Neural progenitor cell (in vitro differentiated cells): ENCODE measurements around the gene INPP4A. TPM values are rescaled to one million over a fixed set of nuclear protein-coding genes. Genes with fewer than 3 reads are reported as not detected.

Experiments
- DNase-seq: peaks from one replicate; pipeline ENCODE4 v3.0.0-alpha.2; 2016; ENCODE audit warnings: low spot score
- H2AFZ ChIP-seq: fragments of 200-600 bp; sonication (generic); replicated peaks from 2 replicates; pipeline ENCODE4 v1.6.1; 2016; ENCODE audit warnings: antibody characterized with exemption
- H3F3A ChIP-seq: fragments of 200-600 bp; sonication (generic); 2 replicates; pipeline ENCODE4 v1.6.1; 2016; ENCODE audit warnings: antibody characterized with exemption, low read depth
- H3K27ac ChIP-seq: fragments of 200-600 bp; sonication (generic); 2 replicates; pipeline ENCODE4 v1.5.1; 2016; ENCODE audit warnings: mild to moderate bottlenecking
- H3K27me3 ChIP-seq: fragments of 200-600 bp; sonication (generic); 2 replicates; pipeline ENCODE4 v1.6.1; 2016; ENCODE audit warnings: mild to moderate bottlenecking, moderate library complexity
- H3K36me3 ChIP-seq: fragments of 200-600 bp; sonication (generic); 2 replicates; pipeline ENCODE4 v1.5.1; 2016
- H3K4me1 ChIP-seq: fragments of 200-600 bp; sonication (generic); 2 replicates; pipeline ENCODE4 v1.6.1; 2016; ENCODE audit warnings: mixed run types
- H3K4me2 ChIP-seq: fragments of 200-600 bp; sonication (generic); 2 replicates; pipeline ENCODE4 v1.6.1; 2016
- H3K4me3 ChIP-seq: fragments of 200-600 bp; sonication (generic); 2 replicates; pipeline ENCODE4 v1.5.1; 2016
- H3K79me2 ChIP-seq: fragments of 200-600 bp; sonication (generic); 2 replicates; pipeline ENCODE4 v1.6.1; 2016; ENCODE audit warnings: low read depth
- H3K9ac ChIP-seq: fragments of 200-600 bp; sonication (generic); 2 replicates; pipeline ENCODE4 v1.6.1; 2016
- H3K9me3 ChIP-seq: fragments of 200-600 bp; sonication (generic); 2 replicates; pipeline ENCODE4 v1.5.1; 2016; ENCODE audit warnings: low read depth
- H4K20me1 ChIP-seq: fragments of 200-600 bp; sonication (generic); 2 replicates; pipeline ENCODE4 v1.6.1; 2016; ENCODE audit warnings: low read depth
- H3K27ac Mint-ChIP-seq: 3 replicates; pipeline ENCODE4 v1.8.0; 2021; ENCODE audit warnings: mixed read lengths
- H3K27me3 Mint-ChIP-seq: 2 replicates; pipeline ENCODE4 v1.8.0; 2022; ENCODE audit warnings: low read depth, mild to moderate bottlenecking, inconsistent platforms, moderate library complexity, mixed read lengths; ENCODE audit not compliant: insufficient read depth
- H3K36me3 Mint-ChIP-seq: 3 replicates; pipeline ENCODE4 v1.8.0; 2021; ENCODE audit warnings: mixed read lengths
- H3K4me1 Mint-ChIP-seq: 3 replicates; pipeline ENCODE4 v1.8.0; 2021; ENCODE audit warnings: mixed read lengths
- H3K4me3 Mint-ChIP-seq: 3 replicates; pipeline ENCODE4 v1.8.0; 2021; ENCODE audit warnings: mild to moderate bottlenecking, moderate library complexity, mixed read lengths
- H3K9me3 Mint-ChIP-seq: 3 replicates; pipeline ENCODE4 v1.8.0; 2020; ENCODE audit warnings: mixed read lengths
- EZH2 ChIP-seq: fragments of 200-600 bp; sonication (generic); IDR thresholded peaks from 2 replicates; pipeline ENCODE4 v1.6.1; 2017; ENCODE audit warnings: antibody characterized with exemption, mild to moderate bottlenecking, moderate library complexity
- EZH2phosphoT487 ChIP-seq: fragments of 200-600 bp; sonication (generic); IDR thresholded peaks from 2 replicates; pipeline ENCODE4 v1.6.1; 2017; ENCODE audit warnings: antibody characterized with exemption
- total RNA-seq: library from RNA; depleted of rRNA; stranded (reverse); fragments of >200 nt; gene quantifications from 2 replicates; pipeline ENCODE4 v1.2.3, GENCODE V29; 2015; ENCODE audit warnings: low replicate concordance
- TF ChIP-seq, protein P1 (sequence below): fragments of 200-600 bp; sonication (generic); IDR thresholded peaks from 2 replicates; pipeline ENCODE4 v1.5.1; 2017; ENCODE audit warnings: antibody characterized with exemption, mild to moderate bottlenecking

Gene INPP4A
- total RNA-seq, 1 donor from 2014 or later = 35.1 TPM

DNA sequence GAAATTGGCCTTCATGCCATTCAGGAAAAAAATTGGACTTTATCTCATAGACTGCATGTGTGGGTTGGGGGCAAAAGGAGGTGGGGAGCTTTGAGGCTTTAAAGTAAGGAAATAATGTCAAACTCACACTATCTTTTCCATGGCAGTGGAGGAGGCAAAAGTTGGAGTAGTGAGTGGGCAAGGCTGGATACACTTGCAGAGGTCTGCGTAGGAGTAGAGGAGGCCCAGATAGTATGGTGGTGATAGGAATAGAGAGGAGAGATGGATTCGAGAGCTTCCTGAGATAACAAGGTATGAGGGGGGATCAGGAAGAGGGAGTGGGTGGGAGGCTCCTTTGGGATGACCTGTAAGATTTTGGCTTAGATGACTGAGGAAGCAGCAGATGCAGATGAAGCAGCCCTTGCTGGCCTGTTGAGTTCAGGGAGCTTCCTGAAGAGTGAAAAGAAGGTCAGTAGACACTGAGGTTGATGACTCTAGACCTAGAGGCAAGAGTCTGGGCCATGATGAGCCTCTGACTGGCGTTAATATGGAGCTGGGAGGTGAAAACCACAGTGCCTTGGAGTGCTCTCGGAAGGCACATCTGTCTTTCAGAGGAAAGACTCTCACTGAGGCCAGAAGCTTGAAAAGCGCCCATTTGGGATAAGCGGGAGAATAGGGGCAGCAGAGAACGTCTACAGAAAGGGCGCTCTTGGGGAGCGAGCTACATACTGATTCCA is 169.5 kb downstream of the INPP4A start:
- no peak overlapping the region for H3K9ac ChIP-seq
- no peaks in the 10 kb centered on the region for H3K9me3 ChIP-seq
- no peak overlapping the region for H3K27ac ChIP-seq
- no peak for TF ChIP-seq EZH2
- no peak for TF ChIP-seq EZH2phosphoT487
- TF ChIP-seq, protein P1, sequence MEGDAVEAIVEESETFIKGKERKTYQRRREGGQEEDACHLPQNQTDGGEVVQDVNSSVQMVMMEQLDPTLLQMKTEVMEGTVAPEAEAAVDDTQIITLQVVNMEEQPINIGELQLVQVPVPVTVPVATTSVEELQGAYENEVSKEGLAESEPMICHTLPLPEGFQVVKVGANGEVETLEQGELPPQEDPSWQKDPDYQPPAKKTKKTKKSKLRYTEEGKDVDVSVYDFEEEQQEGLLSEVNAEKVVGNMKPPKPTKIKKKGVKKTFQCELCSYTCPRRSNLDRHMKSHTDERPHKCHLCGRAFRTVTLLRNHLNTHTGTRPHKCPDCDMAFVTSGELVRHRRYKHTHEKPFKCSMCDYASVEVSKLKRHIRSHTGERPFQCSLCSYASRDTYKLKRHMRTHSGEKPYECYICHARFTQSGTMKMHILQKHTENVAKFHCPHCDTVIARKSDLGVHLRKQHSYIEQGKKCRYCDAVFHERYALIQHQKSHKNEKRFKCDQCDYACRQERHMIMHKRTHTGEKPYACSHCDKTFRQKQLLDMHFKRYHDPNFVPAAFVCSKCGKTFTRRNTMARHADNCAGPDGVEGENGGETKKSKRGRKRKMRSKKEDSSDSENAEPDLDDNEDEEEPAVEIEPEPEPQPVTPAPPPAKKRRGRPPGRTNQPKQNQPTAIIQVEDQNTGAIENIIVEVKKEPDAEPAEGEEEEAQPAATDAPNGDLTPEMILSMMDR = no peak
- no peak overlapping the region for H2AFZ ChIP-seq
- H3K4me3 Mint-ChIP-seq = no peak overlapping the region
- H3K4me1 Mint-ChIP-seq = peaks cover 18% of the 10 kb centered on the region
- H4K20me1 ChIP-seq = peaks cover 4% of the 10 kb centered on the region
- no peak overlapping the region for H3K4me2 ChIP-seq
- H3K27ac Mint-ChIP-seq = no peak overlapping the region
- H3K36me3 Mint-ChIP-seq = peaks cover 22% of the 10 kb centered on the region
- H3K4me1 ChIP-seq = peaks cover 6% of the 10 kb centered on the region
- DNase-seq = no peak
- no peaks in the 10 kb centered on the region for H3K27me3 ChIP-seq
- H3K9me3 Mint-ChIP-seq = no peaks in the 10 kb centered on the region
- no peaks in the 10 kb centered on the region for H3F3A ChIP-seq
- H3K4me3 ChIP-seq = no peak overlapping the region
- no peaks in the 10 kb centered on the region for H3K27me3 Mint-ChIP-seq
- peaks cover 10% of the 10 kb centered on the region for H3K36me3 ChIP-seq
- peaks cover 24% of the 10 kb centered on the region for H3K79me2 ChIP-seq

GRCh38 chr2:98615481-98615880 is 170.8 kb downstream of the INPP4A start:
- Mint-ChIP-seq H3K27me3 (no peaks in the 10 kb centered on the region), H3K27ac (no peak overlapping the region), H3K4me1 (peaks cover 7% of the 10 kb centered on the region), H3K9me3 (no peaks in the 10 kb centered on the region), H3K36me3 (peaks cover 22% of the 10 kb centered on the region), H3K4me3 (no peak overlapping the region)
- Histone ChIP-seq H3K9ac (no peak overlapping the region), H3K4me1 (no peaks in the 10 kb centered on the region), H3K79me2 (peaks cover 11% of the 10 kb centered on the region), H3K9me3 (no peaks in the 10 kb centered on the region), H2AFZ (no peak overlapping the region), H4K20me1 (peaks cover 4% of the 10 kb centered on the region), H3K27me3 (no peaks in the 10 kb centered on the region), H3K4me3 (no peak overlapping the region), H3K27ac (no peak overlapping the region), H3K4me2 (no peak overlapping the region), H3K36me3 (peaks cover 10% of the 10 kb centered on the region), H3F3A (no peaks in the 10 kb centered on the region)
- DNase-seq = no peak
- TF ChIP-seq EZH2phosphoT487 = no peak
- TF ChIP-seq, protein P1 = peak; percentile 11
- no peak for TF ChIP-seq EZH2

DNA sequence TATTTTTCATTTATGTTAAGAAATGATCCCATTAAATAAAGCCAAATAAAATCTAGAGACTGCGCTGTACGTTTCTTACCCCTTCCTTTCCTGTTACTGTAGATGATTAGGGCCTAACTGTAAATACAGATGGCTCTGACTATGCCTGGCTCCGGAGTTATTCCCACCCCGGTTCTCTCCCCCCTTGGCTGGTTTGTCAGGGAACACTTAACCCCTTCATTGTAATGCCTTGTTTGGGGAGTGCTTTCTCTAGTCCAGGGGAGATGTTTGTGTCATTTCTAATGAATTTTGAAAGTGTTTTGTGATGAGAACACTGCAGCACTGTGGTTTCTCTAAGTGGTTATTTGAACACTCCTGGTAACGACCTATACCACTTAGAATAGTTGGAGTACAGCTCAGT is 172.5 kb downstream of the INPP4A start:
- Histone ChIP-seq H3K9me3 (no peaks in the 10 kb centered on the region), H3K9ac (no peak overlapping the region), H3K27me3 (no peaks in the 10 kb centered on the region), H2AFZ (no peak overlapping the region), H3F3A (no peaks in the 10 kb centered on the region), H3K4me1 (no peaks in the 10 kb centered on the region), H3K27ac (no peak overlapping the region), H3K4me2 (no peak overlapping the region), H3K36me3 (peaks cover 7% of the 10 kb centered on the region), H3K79me2 (no peaks in the 10 kb centered on the region), H3K4me3 (no peak overlapping the region), H4K20me1 (peaks cover 4% of the 10 kb centered on the region)
- H3K27me3 Mint-ChIP-seq = no peaks in the 10 kb centered on the region
- TF ChIP-seq, protein P1 = no peak
- TF ChIP-seq EZH2 = no peak
- no peak for TF ChIP-seq EZH2phosphoT487
- H3K4me3 Mint-ChIP-seq = no peak overlapping the region
- DNase-seq = no peak
- H3K9me3 Mint-ChIP-seq = no peaks in the 10 kb centered on the region
- no peak overlapping the region for H3K27ac Mint-ChIP-seq
- no peaks in the 10 kb centered on the region for H3K4me1 Mint-ChIP-seq
- H3K36me3 Mint-ChIP-seq = peaks cover 22% of the 10 kb centered on the region
